ENCODE results near the gene CAPN5.

Gene CAPN5

DNA sequence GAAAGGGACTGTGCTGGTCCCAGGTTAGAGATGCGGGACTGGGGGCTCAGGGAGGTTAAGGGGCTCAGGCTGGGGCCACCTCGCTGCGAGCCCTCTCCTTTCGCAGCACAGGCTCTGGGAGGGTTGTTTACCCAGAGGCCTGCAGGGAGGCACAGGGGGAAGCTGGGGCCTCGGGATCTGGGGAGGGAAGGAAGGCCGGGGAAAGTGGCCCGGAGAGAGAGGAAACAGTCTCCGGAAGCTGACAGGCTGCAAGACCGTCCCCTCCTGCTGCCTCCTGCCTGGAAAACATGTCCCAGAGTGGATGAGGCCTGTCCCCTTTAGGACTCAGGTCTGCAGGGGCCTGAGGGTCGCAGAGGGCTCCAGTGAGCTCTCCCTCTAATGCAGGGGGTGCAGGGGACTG, 106.7 kb downstream of the CAPN5 start:
- DNase-seq (ENCODE audit: low spot score), result no peak

DNA sequence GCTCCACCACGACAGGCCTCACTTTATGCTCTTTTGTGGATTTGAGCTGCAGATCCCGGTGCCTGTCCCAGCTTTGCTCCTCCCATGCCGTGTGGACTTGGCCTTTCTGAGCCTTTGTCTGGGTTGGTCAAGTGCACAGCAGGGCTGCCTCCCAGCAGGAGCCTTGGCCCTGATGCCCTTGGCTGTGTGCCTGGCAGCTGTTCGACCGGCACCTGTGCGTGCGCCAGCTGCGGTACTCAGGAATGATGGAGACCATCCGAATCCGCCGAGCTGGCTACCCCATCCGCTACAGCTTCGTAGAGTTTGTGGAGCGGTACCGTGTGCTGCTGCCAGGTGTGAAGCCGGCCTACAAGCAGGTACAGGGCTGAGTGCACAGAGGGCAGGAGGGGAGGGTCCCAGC, 107.8 kb downstream of the CAPN5 start:
- DNase-seq (ENCODE audit: low spot score), result no peak

DNA sequence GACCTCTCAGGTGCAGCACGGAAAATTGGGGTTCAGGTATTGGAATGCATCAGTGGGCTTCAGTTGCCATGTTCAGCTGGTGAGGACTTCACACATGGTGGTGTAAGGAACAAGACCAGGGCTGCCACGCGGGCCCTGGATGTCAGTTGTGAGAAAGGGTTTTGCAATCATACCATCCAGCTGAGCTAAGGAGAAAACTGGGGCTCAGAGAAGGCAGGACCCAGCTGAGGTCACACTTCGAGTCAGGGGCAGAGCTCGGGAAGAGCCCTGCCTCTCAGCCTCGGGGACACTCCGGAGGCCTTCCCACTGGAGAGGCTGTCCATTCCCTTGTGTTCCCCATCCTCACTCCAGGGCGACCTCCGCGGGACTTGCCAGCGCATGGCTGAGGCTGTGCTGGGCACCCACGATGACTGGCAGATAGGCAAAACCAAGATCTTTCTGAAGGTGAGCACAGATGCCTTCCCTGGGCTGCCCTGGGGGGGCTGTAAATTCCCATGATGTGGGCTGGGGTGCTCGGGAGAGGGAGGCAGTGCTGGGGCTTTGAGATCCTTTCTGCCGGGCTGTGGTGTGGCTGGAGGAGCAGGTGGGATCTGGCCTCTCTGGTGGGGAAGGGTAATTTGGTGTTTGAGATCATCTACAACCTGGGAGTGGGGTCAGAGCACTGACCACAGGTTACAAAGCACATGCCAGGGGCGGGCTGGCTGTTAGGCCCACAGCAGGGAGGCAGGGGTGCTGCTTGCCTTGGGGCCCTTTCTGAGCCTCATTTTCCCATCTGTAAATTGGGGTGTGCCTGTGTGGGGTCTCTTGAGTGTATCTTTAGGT, 108.5 kb downstream of the CAPN5 start:
- no peak for DNase-seq (ENCODE audit: low spot score)
